OCI-LY7 (cell line): ENCODE data around the gene IL5RA. TPM values are rescaled to one million over a fixed set of nuclear protein-coding genes. Genes with fewer than 3 reads are reported as not detected.

Source experiments
- BruUV-seq: library from RNA; stranded (reverse); fragments of 400-500 nt; replicated peaks from 2 replicates; lab custom pipeline; 2021; lab: Mats Ljungman, UMichigan
- CTCF ChIA-PET: fragments of 300-600 bp; sonication (Branson Sonifier 250); formaldehyde crosslinking; loops from one replicate; lab custom pipeline; 2022; ENCODE audit warnings: antibody characterized with exemption; ENCODE audit not compliant: unreplicated experiment; lab: Charles Lee
- POLR2A ChIA-PET: fragments of 300-600 bp; sonication (Branson Sonifier 250); formaldehyde crosslinking; loops from one replicate; lab custom pipeline; 2022; ENCODE audit warnings: antibody characterized with exemption; lab: Charles Lee
- DNase-seq: peaks from one replicate; pipeline ENCODE4 v3.0.0-alpha.2; 2015; ENCODE audit warnings: low spot score
- H2AFZ ChIP-seq: fragments of 200-600 bp; sonication (generic), shearing (Covaris generic); 2 replicates; pipeline ENCODE4 v1.6.1; 2014; ENCODE audit warnings: mild to moderate bottlenecking, antibody characterized with exemption, low read length, moderate library complexity
- H3K27ac ChIP-seq: fragments of 200-600 bp; sonication (generic); 2 replicates; pipeline ENCODE4 v1.5.1; 2014; ENCODE audit warnings: mixed run types, low read depth, mild to moderate bottlenecking, moderate library complexity, low read length, inconsistent platforms; ENCODE audit not compliant: poor library complexity, severe bottlenecking
- H3K36me3 ChIP-seq: fragments of 200-600 bp; sonication (generic); 2 replicates; pipeline ENCODE4 v1.6.1; 2014; ENCODE audit warnings: mild to moderate bottlenecking, antibody characterized with exemption, low read length, moderate library complexity, mixed read lengths; ENCODE audit not compliant: insufficient read depth
- H3K4me1 ChIP-seq: fragments of 200-600 bp; sonication (generic); 2 replicates; pipeline ENCODE4 v1.5.1; 2014; ENCODE audit warnings: mild to moderate bottlenecking, low read length; ENCODE audit not compliant: insufficient read depth, poor library complexity, severe bottlenecking
- H3K4me2 ChIP-seq: fragments of 200-600 bp; sonication (generic); 2 replicates; pipeline ENCODE4 v1.6.1; 2014; ENCODE audit warnings: mild to moderate bottlenecking, low read length
- H3K4me3 ChIP-seq: fragments of 200-600 bp; sonication (generic); 2 replicates; pipeline ENCODE4 v1.5.1; 2014; ENCODE audit warnings: mild to moderate bottlenecking, low read depth, low read length; ENCODE audit not compliant: poor library complexity, severe bottlenecking
- H3K79me2 ChIP-seq: fragments of 200-600 bp; sonication (generic); 2 replicates; pipeline ENCODE4 v1.6.1; 2016; ENCODE audit warnings: low read depth, mild to moderate bottlenecking, low read length, moderate library complexity, mixed read lengths; ENCODE audit not compliant: insufficient read depth
- H3K9me2 ChIP-seq: fragments of 200-600 bp; sonication (generic); 2 replicates; pipeline ENCODE4 v1.6.1; 2016; ENCODE audit warnings: mild to moderate bottlenecking, low read length, mixed read lengths; ENCODE audit not compliant: insufficient read depth
- H3K9me3 ChIP-seq: fragments of 200-600 bp; sonication (generic); 2 replicates; pipeline ENCODE4 v1.6.1; 2014; ENCODE audit warnings: mild to moderate bottlenecking, mixed run types, low read length, mixed read lengths
- H4K20me1 ChIP-seq: fragments of 200-600 bp; sonication (generic); 2 replicates; pipeline ENCODE4 v1.6.1; 2014; ENCODE audit warnings: mild to moderate bottlenecking, antibody characterized with exemption, low read length, moderate library complexity, mixed read lengths; ENCODE audit not compliant: insufficient read depth
- CTCF ChIP-seq: fragments of 200-600 bp; sonication (generic); conservative IDR thresholded peaks from 2 replicates; pipeline ENCODE4 v1.5.1; 2014; ENCODE audit warnings: mild to moderate bottlenecking, antibody characterized with exemption, low read length, moderate library complexity, mixed read lengths
- EZH2phosphoT487 ChIP-seq: fragments of 200-600 bp; sonication (generic); IDR thresholded peaks from 2 replicates; pipeline ENCODE4 v1.6.1; 2018; ENCODE audit warnings: low read depth, borderline replicate concordance, mild to moderate bottlenecking, mixed run types, antibody characterized with exemption, low read length, moderate library complexity, mixed read lengths
- intact Hi-C: fragments of 100-400 bp; cut with micrococcal nuclease; formaldehyde crosslinking; loops from one replicate; pipeline ENCODE4 v1.10.0; 2022; ENCODE audit not compliant: unreplicated experiment
- total RNA-seq, 2 experiments: library from RNA; depleted of rRNA in 1 of 2; stranded (reverse); fragments of >200 nt in 1 of 2; shearing (Covaris generic) in 1 of 2; gene quantifications; 2 replicates each; pipeline ENCODE4 v1.2.3, GENCODE V29; 2014 to 2022

Gene IL5RA
- total RNA-seq, 2 experiments from 2014 or later: not detected

DNA sequence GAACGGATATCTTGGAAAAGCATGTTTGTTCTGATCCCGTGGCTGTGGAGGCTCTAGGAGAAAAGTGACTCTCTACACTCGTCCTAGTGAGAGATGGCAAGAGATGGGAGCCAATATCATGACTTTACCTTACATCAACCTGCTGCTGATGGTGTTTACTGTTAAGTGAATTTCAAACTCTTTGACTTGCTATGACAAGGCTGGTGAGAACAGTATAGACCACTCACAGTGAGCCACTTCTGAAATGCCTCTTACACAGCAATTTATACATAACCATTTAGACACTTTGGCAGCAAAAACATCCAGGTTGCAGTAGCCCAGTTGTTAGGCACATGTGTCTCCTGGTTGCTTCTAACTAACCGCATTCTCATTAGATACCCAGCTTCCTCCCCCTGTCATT is 43.3 kb downstream of the IL5RA start:
- H3K4me3 ChIP-seq: no peak overlapping the region
- no peaks in the 10 kb centered on the region for H3K4me1 ChIP-seq
- ChIA-PET POLR2A (no interaction called here), CTCF (no interaction called here)
- no peaks in the 10 kb centered on the region for H3K36me3 ChIP-seq
- no peak for TF ChIP-seq CTCF
- TF ChIP-seq EZH2phosphoT487: no peak
- no peaks in the 10 kb centered on the region for H3K9me2 ChIP-seq
- H3K79me2 ChIP-seq: no peaks in the 10 kb centered on the region
- BruUV-seq: no TSS peak
- no peaks in the 10 kb centered on the region for H4K20me1 ChIP-seq
- no peak overlapping the region for H2AFZ ChIP-seq
- H3K4me2 ChIP-seq: no peak overlapping the region
- intact Hi-C loops: no loop called here
- H3K27ac ChIP-seq: no peak overlapping the region
- no peak for DNase-seq
- H3K9me3 ChIP-seq: no peaks in the 10 kb centered on the region

GRCh38 chr3:3066378-3066777 is 43.8 kb downstream of the IL5RA start:
- no TSS peak for BruUV-seq

More at GRCh38 chr3:3066378-3066777, 43.8 kb downstream of the IL5RA start:
- ChIA-PET CTCF (no interaction called here), POLR2A (interaction anchor here (0.6 to 1.0 kb wide), 3 partner anchors 10 to 467 kb away, joined by 3 to 12 read pairs (median 3); no protein-coding TSS in a partner anchor)
- intact Hi-C loops: no loop called here
- H4K20me1 ChIP-seq: no peaks in the 10 kb centered on the region
- no peak overlapping the region for H3K27ac ChIP-seq
- no peak overlapping the region for H3K4me3 ChIP-seq
- no peaks in the 10 kb centered on the region for H3K36me3 ChIP-seq
- H2AFZ ChIP-seq: no peak overlapping the region
- no peaks in the 10 kb centered on the region for H3K9me2 ChIP-seq
- no peak overlapping the region for H3K4me2 ChIP-seq
- H3K79me2 ChIP-seq: no peaks in the 10 kb centered on the region
- H3K4me1 ChIP-seq: no peaks in the 10 kb centered on the region
- TF ChIP-seq EZH2phosphoT487: no peak
- TF ChIP-seq CTCF: no peak
- no peaks in the 10 kb centered on the region for H3K9me3 ChIP-seq
- DNase-seq: no peak
